SK-N-MC (cell line): ENCODE data around the gene SS18.

Source experiments
- EZH2 ChIP-seq: fragments of 200-600 bp; sonication (generic); IDR thresholded peaks from one replicate; pipeline ENCODE4 v1.6.1; 2017; ENCODE audit warnings: antibody characterized with exemption
- FOXP2 ChIP-seq: optimal IDR thresholded peaks from 2 replicates; pipeline ENCODE3; 2011; ENCODE audit warnings: mild to moderate bottlenecking, moderate library complexity; ENCODE audit not compliant: insufficient read depth; ENCODE audit errors: extremely low read length, control extremely low read depth
- POLR2AphosphoS5 ChIP-seq: IDR thresholded peaks from 2 replicates; pipeline ENCODE4 v1.6.1; 2012; ENCODE audit warnings: mild to moderate bottlenecking, low read depth, low read length, borderline replicate concordance

- TF ChIP-seq EZH2: no peak
- TF ChIP-seq POLR2AphosphoS5: no peak
- TF ChIP-seq FOXP2: no peak
Observed at GRCh38 chr18:25990473-25990872, 99.9 kb downstream of the SS18 start.
